SK-N-SH treated with all-trans-retinoic acid at 6 μM for 48 hours (cell line): Measurements from ENCODE around the gene TWIST2.
A peak's percentile ranks its signal among the peaks of the same experiment; 100 is the strongest.

Source experiments
- ATAC-seq: fragments of 200-7000 bp; cut with Tn5 transposase; 3 replicates; pipeline ENCODE4 v1.9.1; 2020; ENCODE audit warnings: mild to moderate bottlenecking, moderate library complexity
- ARNTL ChIP-seq: fragments of 450-650 bp; formaldehyde crosslinking; IDR thresholded peaks from 2 replicates; pipeline ENCODE4 v1.5.0; 2020; ENCODE audit warnings: low read depth, mild to moderate bottlenecking, moderate library complexity, borderline replicate concordance
- BACH2 ChIP-seq: fragments of 250-450 bp; sonication (Bioruptor Pico); IDR thresholded peaks from 2 replicates; pipeline ENCODE4 v1.9.0; 2021; ENCODE audit warnings: mild to moderate bottlenecking, borderline replicate concordance
- CREB5 ChIP-seq: fragments of 250-450 bp; sonication (Bioruptor Pico); IDR thresholded peaks from 2 replicates; pipeline ENCODE4 v1.5.1; 2020; ENCODE audit warnings: low read depth, mild to moderate bottlenecking, moderate library complexity
- CSDC2 ChIP-seq: fragments of 250-450 bp; sonication (Bioruptor Pico); IDR thresholded peaks from 2 replicates; pipeline ENCODE4 v1.5.0; 2020; ENCODE audit warnings: mild to moderate bottlenecking, moderate library complexity
- CSRNP3 ChIP-seq: fragments of 250-450 bp; sonication (Bioruptor Pico); IDR thresholded peaks from 2 replicates; pipeline ENCODE4 v1.5.1; 2021; ENCODE audit warnings: mild to moderate bottlenecking, moderate library complexity
- ESRRG ChIP-seq: fragments of 250-450 bp; sonication (Bioruptor Pico); IDR thresholded peaks from 2 replicates; pipeline ENCODE4 v1.6.1; 2021; ENCODE audit warnings: mild to moderate bottlenecking
- PATZ1 ChIP-seq: fragments of 250-450 bp; sonication (Bioruptor Pico); IDR thresholded peaks from 2 replicates; pipeline ENCODE4 v1.8.0; 2020; ENCODE audit warnings: mild to moderate bottlenecking, moderate library complexity, borderline replicate concordance
- POU6F1 ChIP-seq: fragments of 250-450 bp; sonication (Bioruptor Pico); IDR thresholded peaks from 2 replicates; pipeline ENCODE4 v1.8.0; 2021; ENCODE audit warnings: low read depth, mild to moderate bottlenecking, moderate library complexity, borderline replicate concordance
- TCF4 ChIP-seq: fragments of 250-450 bp; sonication (Bioruptor Pico); IDR thresholded peaks from 2 replicates; pipeline ENCODE4 v1.8.0; 2021; ENCODE audit warnings: mild to moderate bottlenecking, moderate library complexity, borderline replicate concordance
- TOX ChIP-seq: fragments of 250-450 bp; sonication (Bioruptor Pico); IDR thresholded peaks from 2 replicates; pipeline ENCODE4 v1.8.0; 2021; ENCODE audit warnings: mild to moderate bottlenecking, moderate library complexity, borderline replicate concordance
- TSHZ2 ChIP-seq: fragments of 250-450 bp; sonication (Bioruptor Pico); IDR thresholded peaks from 2 replicates; pipeline ENCODE4 v1.5.0; 2020; ENCODE audit warnings: mild to moderate bottlenecking, moderate library complexity
- ZC3H10 ChIP-seq: fragments of 250-450 bp; sonication (Bioruptor Pico); IDR thresholded peaks from 2 replicates; pipeline ENCODE4 v1.5.1; 2021; ENCODE audit warnings: mild to moderate bottlenecking, moderate library complexity
- ZFP30 ChIP-seq: fragments of 450-650 bp; formaldehyde crosslinking; IDR thresholded peaks from 2 replicates; pipeline ENCODE4 v1.5.0; 2022; ENCODE audit warnings: mild to moderate bottlenecking, moderate library complexity
- ZNF565 ChIP-seq: fragments of 450-650 bp; formaldehyde crosslinking; conservative IDR thresholded peaks from 2 replicates; pipeline ENCODE4 v1.5.0; 2020; ENCODE audit warnings: low read depth, mild to moderate bottlenecking, moderate library complexity
- ZNF70 ChIP-seq: fragments of 450-650 bp; formaldehyde crosslinking; IDR thresholded peaks from 2 replicates; pipeline ENCODE4 v1.5.0; 2020; ENCODE audit warnings: mild to moderate bottlenecking, moderate library complexity

The TWIST2 gene

GRCh38 chr2:238846378-238846627, 1.6 kb upstream of the TWIST2 start (continued):
- TF ChIP-seq ZFP30 = no peak

- no peak for ATAC-seq
- TF ChIP-seq CREB5 (CRISPR knock-in tag) (no peak), CSRNP3 (no peak), BACH2 (CRISPR knock-in tag) (no peak), CSDC2 (CRISPR knock-in tag) (no peak), TOX (CRISPR knock-in tag) (no peak)
Observed at GRCh38 chr2:238846628-238847418, 1.1 kb upstream of the TWIST2 start.

GRCh38 chr2:238847419-238847801, 475 bp upstream of the TWIST2 start:
- no peak for ATAC-seq
- TF ChIP-seq TCF4 (CRISPR knock-in tag) (no peak), PATZ1 (CRISPR knock-in tag) (no peak), CREB5 (CRISPR knock-in tag) (no peak)

- TF ChIP-seq ARNTL = no peak
- no peak for TF ChIP-seq TOX (CRISPR knock-in tag)
- TF ChIP-seq ZNF565 (CRISPR knock-in tag) = no peak
- no peak for TF ChIP-seq TSHZ2
- no peak for TF ChIP-seq ESRRG
- TF ChIP-seq ZC3H10 = no peak
- no peak for TF ChIP-seq CSDC2 (CRISPR knock-in tag)
- TF ChIP-seq ZNF70 (CRISPR knock-in tag) = no peak
- no peak for TF ChIP-seq PATZ1 (CRISPR knock-in tag)
- TF ChIP-seq TCF4 (CRISPR knock-in tag) = no peak
- no peak for TF ChIP-seq POU6F1 (CRISPR knock-in tag)
- ATAC-seq = peak; percentile 21
Observed at GRCh38 chr2:238848691-238848975, 748 bp downstream of the TWIST2 start.
